Activated CD8-positive, alpha-beta memory T cell treated with anti-CD3 and anti-CD28 coated beads, Interleukin-2, amount 50 U/mL, for 24 hours (primary cell): Measurements from ENCODE around the gene DNAJC6.
"Not testable (repeated sequence)": the region's sequence is repeated elsewhere in the genome, so short reads cannot be mapped to it uniquely, and the experiment has no call there.

Experiments used
- DNase-seq: peaks from one replicate; pipeline ENCODE4 v3.0.0-alpha.2; 2020; ENCODE audit errors: extremely low read depth

DNAJC6 gene

DNA sequence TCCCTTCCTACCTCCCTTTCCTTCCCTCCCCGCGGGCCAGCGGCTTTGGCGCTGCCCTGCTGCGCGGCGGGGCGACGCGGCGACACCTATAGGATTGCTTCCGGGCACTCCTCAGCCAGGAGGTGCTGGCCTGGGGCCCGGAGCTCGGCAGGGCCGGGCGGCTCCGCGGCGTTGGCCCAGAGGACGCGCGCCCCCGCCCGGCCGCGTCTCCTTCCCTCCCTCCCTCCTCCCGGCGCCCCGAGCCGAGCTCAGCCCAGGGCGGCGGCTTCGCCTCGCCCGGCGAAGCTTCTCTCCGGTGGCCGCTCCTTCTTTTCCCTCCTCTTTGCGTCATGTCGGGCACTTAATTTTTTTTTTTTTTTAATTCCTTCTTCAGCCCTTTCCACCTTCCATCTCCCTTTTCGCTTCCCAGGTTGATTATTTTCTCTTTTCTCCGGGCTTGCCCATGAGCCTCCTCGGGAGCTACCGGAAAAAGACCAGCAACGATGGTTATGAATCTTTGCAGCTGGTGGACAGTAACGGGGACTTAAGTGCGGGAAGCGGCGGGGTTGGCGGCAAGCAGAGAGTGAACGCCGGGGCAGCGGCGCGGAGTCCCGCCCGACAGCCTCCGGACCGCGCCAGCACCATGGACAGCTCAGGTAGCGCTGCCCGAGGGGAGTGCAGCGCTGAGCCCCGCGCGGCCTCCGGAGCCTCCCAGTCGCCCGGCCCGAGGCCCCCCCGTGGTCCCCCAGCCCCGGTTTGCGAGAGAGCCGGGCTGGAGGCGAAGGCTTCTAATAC lies at the start of gene DNAJC6:
DNAJC6 (plus strand) TSS at position 240 of the 774 bp plus-strand sequence; CDS start at position 443, 203 bp downstream.
- DNase-seq = peak; percentile 4

DNA sequence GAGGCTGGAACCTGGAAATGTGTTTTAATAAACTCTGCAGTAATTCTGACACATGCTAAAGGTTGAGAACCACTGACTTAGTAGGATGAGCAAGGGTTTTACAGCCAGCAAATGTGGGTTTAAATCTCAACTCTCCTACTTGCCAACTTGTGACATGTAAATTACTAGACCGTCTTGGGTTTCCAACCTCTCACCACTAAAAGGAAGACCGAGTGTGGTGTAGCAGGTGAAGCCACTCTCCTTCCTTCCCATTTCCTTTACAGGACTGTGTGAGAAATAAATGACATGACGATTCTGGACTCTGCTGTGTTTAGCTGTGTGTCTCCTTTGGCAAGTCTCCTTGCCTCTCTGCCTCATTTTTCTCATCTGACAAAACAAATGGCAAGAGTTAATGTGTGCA lies 49.5 kb upstream of the DNAJC6 start:
- no peak for DNase-seq

DNA sequence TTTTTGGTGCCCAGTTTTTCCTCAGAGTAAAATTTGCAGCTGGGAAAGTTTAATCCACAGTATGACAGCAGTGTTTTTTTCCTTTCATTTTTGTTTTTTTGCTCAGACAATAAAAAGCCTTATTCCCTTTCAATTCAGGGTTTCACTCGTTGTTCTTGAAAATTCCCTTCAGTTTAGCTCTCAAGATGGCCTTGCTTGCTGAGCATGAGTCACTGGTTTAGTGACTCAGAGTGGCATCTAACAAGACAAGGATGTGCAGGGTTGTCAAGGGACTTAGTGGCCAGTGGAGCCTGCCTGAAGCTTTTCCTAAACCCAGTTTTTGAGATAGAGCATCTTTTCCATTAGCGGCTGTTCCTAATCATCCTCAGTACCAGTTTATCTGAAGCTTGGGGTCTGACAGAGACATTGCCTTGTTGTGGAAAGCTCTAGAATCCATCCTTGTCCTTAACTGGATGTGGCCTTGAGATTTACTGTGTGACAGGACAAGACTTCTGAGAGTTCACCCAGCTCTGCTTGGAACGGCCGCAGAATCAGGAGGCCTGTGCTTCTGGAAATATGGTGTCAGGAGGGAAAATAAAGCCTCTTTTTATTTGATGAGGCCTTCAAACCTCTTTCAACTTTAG lies 48.4 kb upstream of the DNAJC6 start:
- DNase-seq = no peak

DNA sequence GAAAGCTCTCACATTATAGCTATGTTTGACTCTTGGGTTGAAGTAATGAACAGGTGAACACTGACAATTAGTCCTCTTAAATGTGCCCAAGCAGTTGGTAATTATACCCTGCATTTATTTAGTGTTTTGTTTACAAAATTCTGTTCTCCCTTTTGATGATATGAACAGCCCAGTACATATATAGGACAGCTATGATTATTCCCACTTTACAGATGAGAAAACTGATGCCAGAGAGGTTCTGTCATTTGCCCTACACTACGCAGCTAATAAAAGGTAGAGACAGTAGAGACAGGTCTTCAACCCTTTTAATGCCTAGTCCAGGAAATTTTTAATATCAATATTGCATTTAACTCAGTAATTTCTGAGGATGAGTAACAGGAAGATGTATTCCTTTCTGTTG lies 46.1 kb upstream of the DNAJC6 start:
- no peak for DNase-seq

- no peak for DNase-seq
Measured at GRCh38 chr1:65264197-65264929, 45.0 kb upstream of the DNAJC6 start.

GRCh38 chr1:65265296-65265650 lies 44.1 kb upstream of the DNAJC6 start:
- DNase-seq = no peak

DNA sequence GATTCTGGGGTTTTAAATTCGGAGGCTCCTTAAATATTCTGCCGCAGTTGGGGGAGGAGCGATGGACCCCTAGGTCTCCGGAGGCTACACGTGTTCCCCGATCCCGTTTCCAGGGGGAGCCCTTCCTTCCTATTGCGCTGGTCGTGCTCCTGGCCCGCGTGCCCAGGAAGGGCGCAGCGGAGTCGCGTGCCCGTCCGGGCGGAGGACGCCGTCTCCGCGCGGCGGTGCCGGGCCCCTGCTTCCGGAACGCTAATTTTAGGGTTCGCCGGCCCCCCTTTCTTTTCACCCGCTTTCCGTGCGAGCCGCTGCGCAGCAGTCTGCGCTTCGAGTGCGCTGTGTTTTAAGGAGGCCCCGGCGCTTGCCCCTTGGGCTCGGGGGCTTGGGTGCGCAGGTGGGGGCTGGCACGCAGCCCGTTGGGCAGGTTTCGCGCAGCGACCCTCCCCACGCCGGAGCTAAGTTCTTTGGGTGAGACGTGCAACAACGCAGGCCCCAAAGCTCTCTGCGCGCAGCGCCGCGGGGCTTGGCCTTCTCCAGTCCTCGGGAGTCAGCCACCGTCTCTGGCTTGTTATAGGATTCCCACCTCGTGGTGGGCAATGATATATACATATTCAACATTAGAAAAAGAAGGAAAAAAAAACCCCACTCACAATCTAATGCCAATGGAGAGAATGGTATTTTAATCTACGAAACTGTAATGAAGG lies 43.5 kb upstream of the DNAJC6 start:
- no peak for DNase-seq

GRCh38 chr1:65266476-65266875 lies 42.9 kb upstream of the DNAJC6 start:
- DNase-seq = no peak

- DNase-seq = no peak
Measured at GRCh38 chr1:65267271-65267670, 42.1 kb upstream of the DNAJC6 start.

DNA sequence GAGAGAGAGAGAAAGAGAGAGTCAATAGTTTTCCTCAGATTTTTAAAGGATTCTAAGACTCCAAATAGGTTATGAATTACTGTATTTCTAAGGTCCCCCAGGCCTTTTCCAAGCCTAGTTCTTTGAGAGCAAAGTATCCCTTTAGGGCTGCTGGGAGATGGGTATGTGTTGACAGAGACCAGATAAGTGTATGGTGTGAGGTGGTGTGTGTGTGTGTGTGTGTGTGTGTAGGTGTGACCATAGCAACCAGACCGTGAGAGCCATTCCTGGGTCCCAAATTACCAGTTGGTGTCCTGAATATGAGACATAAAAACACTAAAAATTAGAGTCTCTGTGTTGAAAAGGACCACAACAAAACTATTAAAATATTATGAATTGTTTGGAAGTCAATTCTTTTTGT lies 41.7 kb upstream of the DNAJC6 start:
- DNase-seq = no peak

GRCh38 chr1:65269612-65270011 lies 39.7 kb upstream of the DNAJC6 start:
- DNase-seq = no peak

GRCh38 chr1:65276197-65276939 lies 33.0 kb upstream of the DNAJC6 start:
- no peak for DNase-seq

- DNase-seq = no peak
Measured at GRCh38 chr1:65277605-65278347, 31.6 kb upstream of the DNAJC6 start.

DNA sequence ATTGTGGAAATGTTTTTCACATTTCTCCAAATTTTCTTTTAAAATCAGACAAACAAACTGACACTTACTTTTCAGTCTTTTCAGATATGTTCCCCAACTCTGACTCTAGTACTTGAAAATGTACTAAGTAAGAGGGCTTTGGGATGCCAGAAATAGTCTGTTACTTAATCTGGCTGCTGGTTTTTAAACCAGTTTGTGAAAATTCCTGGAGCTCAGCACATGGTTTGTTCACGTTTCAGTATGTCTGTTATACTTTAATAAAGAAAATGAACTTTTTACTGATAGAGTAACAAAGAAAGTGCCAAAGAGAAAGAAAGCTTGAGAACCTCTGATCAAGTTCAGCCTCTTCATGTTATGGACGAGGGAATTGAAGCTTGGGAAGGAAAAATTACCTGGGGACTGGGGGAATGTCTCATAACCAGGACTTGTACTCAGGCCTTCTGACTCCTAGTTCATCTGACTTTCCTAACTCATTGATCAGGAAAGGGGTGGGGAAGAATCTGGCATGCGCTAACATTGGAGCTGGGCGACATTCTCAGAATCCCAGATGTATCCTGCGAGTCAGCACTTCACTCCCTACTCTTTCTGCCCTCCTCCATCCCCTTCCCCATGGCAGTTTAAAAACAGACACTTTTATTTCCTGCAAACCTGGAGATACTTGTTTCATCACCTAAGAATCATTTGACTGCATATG lies 30.8 kb upstream of the DNAJC6 start:
- DNase-seq = no peak

DNA sequence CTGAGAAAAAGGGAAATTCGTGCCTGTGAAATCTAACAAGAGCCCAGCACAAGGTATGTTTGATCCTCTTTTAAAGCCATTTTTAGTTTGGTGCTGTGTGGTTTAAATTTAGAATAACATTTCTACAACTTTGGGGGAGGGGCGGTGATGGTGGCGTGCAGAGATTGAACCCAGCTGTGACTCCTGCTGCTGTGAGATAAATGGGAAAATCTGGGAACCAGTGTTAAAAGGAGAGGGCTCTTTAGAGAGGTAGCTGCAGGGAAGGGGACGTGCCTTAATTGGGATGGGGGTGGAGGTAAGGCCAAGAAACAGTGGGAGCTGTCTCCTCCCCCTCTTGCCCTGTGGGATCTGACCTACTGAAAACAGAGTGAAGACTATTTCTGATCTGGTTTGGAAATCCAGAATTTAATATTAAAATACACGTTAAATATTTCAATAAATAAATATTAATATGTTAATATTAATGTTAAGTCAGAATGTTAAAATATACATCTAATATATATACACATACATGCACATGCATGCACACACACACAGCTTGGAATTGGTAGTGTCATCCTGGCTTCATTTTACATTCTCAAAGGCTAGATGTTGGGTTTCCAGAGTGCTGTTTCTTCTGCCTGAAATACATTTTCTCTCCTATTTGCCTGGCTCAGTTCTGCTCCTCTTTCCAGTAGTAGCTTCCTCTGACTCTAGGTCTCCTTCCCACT lies 30.1 kb upstream of the DNAJC6 start:
- no peak for DNase-seq

- DNase-seq = no peak
Measured at GRCh38 chr1:65281846-65282245, 27.5 kb upstream of the DNAJC6 start.

DNA sequence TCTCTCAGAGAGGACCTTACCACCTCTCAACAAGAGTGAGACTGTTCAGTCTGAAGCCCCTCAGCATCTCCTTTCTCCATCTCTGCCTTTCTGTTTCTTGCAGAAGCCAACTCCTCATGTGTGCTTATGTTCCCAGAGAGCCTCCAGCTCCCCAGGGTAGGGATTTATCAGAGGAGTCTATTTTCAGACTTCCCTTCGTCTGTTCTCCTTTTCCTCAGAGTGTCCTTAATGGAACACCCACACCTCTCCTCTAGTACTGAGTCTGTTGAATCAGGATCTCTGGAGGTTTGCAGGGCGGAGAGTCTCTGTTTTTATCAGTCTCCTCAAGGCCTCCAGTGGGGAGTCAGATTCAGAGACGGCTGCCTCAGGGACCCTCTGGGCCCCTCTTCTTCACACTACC lies 25.1 kb upstream of the DNAJC6 start:
- DNase-seq = no peak

DNA sequence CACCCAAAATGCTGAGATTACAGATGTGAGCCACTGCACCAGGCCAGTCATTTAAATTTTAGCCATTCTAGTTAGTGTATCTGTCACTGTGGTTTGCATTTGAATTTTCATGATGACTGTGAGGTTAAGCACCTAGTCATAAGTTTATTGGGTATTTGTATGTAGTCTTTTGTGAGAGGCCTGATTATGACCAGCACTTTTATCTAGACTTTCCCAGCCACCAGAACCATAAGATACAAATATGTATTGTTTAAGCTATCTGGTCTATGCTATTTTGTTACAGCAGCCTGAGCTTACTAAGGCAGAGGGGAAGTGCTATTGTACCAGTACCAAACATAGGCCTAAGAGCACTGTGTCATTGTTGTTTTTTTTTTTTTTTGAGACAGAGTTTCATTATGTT lies 19.9 kb upstream of the DNAJC6 start:
- DNase-seq = no peak

GRCh38 chr1:65291818-65292217 lies 17.5 kb upstream of the DNAJC6 start:
- DNase-seq = not testable (repeated sequence)
